GM23248 (cell line): Measurements from ENCODE around the gene EPHA2.

Experiments used
- EZH2 ChIP-seq: fragments of 200-600 bp; sonication (generic); IDR thresholded peaks from 2 replicates; pipeline ENCODE4 v1.6.1; 2018; ENCODE audit warnings: antibody characterized with exemption, mild to moderate bottlenecking; ENCODE audit not compliant: insufficient read depth, poor library complexity, severe bottlenecking
- EZH2phosphoT487 ChIP-seq: fragments of 200-600 bp; sonication (generic); IDR thresholded peaks from 2 replicates; pipeline ENCODE4 v1.6.1; 2018; ENCODE audit warnings: antibody characterized with exemption, moderate library complexity, mild to moderate bottlenecking, low read depth; ENCODE audit not compliant: insufficient read depth

DNA sequence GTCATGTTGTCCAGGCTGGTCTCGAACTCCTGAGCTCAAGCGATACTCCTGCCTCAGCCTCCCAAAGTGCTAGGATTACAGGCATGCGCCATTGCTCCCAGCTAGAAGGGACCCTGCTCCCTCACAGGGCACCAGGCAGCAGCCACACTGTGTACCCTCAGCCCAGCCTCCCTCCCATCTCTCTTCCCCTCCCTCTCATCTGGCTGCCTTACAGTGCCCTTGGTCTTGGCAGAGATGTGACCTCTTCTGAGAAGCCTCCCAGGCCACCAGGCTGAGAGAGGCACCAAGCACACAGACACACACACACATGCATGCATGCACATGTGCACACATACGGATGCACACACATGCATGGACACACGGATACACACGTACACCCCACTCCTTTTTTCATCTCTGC lies 25.0 kb downstream of the EPHA2 start:
- TF ChIP-seq EZH2phosphoT487: no peak
- TF ChIP-seq EZH2: no peak
